Neuron (in vitro differentiated cells): Measurements from ENCODE around the gene KATNIP.

Source experiments
- H2AFZ ChIP-seq: one replicate; pipeline ENCODE4 v1.6.1; 2013; ENCODE audit warnings: low read depth, mild to moderate bottlenecking, inconsistent platforms, low read length, moderate library complexity
- H3K27me3 ChIP-seq: one replicate; pipeline ENCODE4 v1.6.1; 2013; ENCODE audit warnings: low read length; ENCODE audit not compliant: insufficient read depth
- H3K36me3 ChIP-seq: one replicate; pipeline ENCODE4 v1.6.1; 2013; ENCODE audit warnings: low read length; ENCODE audit not compliant: insufficient read depth
- H3K4me1 ChIP-seq: one replicate; pipeline ENCODE4 v1.6.1; 2013; ENCODE audit warnings: low read length; ENCODE audit not compliant: insufficient read depth
- H3K4me3 ChIP-seq: 2 replicates; pipeline ENCODE4 v1.5.1; 2013; ENCODE audit warnings: mild to moderate bottlenecking, low read length, moderate library complexity
- H3K9me3 ChIP-seq: one replicate; pipeline ENCODE4 v1.6.1; 2013; ENCODE audit warnings: low read length

KATNIP gene

DNA sequence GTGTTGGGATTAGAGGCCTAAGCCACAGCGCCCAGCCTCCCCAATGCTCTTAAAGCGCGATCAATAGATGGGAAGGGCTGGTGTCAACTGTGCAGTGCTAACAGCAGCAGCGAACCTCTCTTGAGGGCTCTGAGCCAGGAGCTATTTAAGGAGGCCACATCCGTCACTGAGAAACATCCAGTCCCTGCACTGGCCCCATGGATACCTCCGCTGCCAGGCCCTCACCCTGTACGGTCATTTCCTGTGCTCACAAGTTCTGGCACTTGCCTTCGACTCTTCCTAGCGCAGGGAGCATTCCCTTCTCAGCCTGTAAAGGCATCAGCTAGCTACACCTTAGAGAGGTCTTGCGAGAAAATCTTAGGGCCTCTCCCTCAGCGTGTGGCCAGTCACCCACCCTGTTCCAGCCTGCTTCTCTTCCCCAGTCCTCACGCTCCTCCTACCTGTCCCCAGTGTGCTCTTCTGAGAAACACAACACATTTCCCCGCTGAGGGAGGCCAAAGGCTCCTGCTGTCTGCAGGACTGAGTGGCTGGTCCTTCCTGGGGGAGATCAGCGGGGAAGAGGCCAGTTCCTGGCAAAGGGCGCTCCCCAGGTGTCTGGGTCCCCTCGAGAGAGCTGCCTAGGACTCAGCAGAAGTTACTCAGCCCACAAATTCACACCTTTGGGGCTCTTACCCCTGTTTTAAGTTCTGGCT, 28.8 kb upstream of the KATNIP start:
- Histone ChIP-seq H3K9me3 (peaks cover 8% of the 10 kb centered on the region), H2AFZ (no peak overlapping the region), H3K27me3 (no peaks in the 10 kb centered on the region), H3K36me3 (peaks cover 76% of the 10 kb centered on the region), H3K4me1 (no peaks in the 10 kb centered on the region), H3K4me3 (no peak overlapping the region)

DNA sequence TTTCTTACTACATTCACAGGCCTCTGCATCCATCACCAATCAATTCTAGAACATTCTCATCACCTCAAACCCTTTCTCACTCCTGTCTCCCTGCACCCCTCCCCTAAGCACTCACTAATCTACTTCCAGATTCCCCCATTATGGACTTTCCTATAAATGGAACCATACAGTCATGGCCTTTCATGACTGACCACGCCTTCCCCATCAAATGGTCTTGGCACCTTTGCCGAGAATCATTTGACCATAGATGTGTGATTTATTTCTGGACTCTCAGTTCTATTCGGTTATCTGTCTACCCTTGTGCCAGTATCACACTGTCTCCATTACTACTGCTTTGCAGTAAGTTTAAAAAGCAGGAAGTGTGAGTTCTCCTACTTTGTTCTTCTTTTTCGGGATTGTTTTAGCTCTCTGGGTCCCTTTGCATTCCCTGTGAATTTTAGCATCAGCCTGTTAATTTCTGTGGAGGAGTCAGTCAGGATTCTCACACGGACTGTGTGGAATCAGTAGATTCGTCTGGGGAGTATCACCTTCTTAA, 27.7 kb upstream of the KATNIP start:
- H3K36me3 ChIP-seq, result peaks cover 77% of the 10 kb centered on the region
- H3K27me3 ChIP-seq, result no peaks in the 10 kb centered on the region
- H3K9me3 ChIP-seq, result peaks cover 10% of the 10 kb centered on the region
- H3K4me1 ChIP-seq, result no peaks in the 10 kb centered on the region
- H2AFZ ChIP-seq, result no peak overlapping the region
- H3K4me3 ChIP-seq, result no peak overlapping the region

DNA sequence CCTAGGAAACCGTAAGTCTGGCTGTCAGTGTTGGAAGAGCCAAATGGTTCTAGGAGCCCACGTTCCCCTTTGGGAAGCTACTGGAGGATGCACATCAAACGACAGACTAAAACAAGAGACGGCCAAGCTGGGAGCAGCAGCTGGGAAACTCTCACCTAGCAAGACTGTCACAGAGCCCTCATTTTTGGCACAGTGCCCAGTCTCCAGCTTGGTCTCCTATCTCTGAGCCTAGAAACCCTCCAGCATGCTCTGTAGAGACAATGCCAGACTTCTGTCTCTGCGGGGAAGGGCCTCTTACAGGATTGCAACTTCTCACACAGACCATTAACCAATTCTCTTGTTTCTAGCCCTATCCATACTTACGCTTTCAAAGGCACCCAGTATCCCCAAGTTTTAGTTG, 23.8 kb upstream of the KATNIP start:
- Histone ChIP-seq H2AFZ (no peak overlapping the region), H3K36me3 (peaks cover 87% of the 10 kb centered on the region), H3K4me3 (no peak overlapping the region), H3K4me1 (no peaks in the 10 kb centered on the region), H3K9me3 (peaks cover 14% of the 10 kb centered on the region), H3K27me3 (no peaks in the 10 kb centered on the region)

DNA sequence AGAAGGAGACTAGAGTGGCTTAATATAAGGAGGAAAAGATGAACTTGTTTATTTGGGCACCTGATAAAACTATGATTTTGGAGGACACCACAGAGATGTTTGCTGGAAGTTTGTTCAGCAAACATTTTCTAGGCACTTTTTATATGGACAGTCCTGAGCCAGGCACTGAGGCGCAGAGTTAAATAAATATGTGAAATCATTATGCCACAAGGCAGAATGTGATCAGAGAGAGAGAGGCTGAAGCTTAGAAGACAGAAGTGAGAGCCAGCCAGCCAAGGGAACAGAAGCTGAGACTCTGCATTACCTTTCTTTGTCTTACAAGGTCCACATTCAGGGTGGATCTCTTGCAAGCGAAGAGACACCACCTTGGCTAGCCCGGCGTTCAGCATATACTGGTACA, 21.6 kb upstream of the KATNIP start:
- H3K4me1 ChIP-seq, result no peaks in the 10 kb centered on the region
- peaks cover 14% of the 10 kb centered on the region for H3K9me3 ChIP-seq
- no peak overlapping the region for H2AFZ ChIP-seq
- peaks cover 92% of the 10 kb centered on the region for H3K36me3 ChIP-seq
- H3K27me3 ChIP-seq, result no peaks in the 10 kb centered on the region
- H3K4me3 ChIP-seq, result no peak overlapping the region

DNA sequence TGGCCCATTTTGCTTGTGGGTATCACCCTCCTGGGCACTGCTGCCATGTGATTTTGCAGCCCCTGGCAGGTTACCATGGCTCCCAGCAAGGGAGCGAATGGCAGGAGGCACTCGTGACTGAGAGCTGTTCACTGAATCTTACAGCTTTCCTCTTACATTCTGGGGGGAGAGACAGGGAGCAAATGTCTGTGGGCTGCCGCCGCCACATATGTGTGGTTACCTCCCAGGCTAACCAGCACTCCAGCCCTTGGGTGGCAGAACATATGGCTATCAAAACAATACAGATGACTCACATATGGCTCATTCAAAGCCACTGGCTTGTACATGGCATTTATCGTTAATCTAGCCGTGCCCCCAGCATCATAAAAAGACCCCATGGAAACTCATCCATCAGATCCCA, 20.0 kb upstream of the KATNIP start:
- Histone ChIP-seq H3K36me3 (peaks cover 91% of the 10 kb centered on the region), H2AFZ (no peak overlapping the region), H3K4me1 (no peaks in the 10 kb centered on the region), H3K9me3 (peaks cover 14% of the 10 kb centered on the region), H3K4me3 (no peak overlapping the region), H3K27me3 (no peaks in the 10 kb centered on the region)

DNA sequence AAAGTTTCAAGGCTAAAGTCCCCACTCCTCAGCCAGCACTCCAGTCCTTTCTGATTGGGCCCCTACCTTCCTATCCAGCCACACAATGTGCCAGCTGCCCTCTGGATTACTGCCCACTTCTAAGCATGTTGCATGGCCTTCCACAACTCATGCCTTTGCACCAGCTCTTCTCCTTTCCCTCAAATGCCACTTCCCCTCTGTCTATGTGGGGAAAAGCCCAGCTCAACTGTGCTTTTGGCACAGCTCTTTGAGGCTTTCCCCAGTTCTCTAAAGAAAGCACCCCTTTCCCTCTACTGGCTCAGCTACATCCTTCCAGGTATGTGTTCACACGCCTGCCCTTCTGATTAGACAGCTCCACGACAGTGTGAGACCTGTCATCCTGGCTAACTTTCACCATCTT, 18.8 kb upstream of the KATNIP start:
- Histone ChIP-seq H3K27me3 (no peaks in the 10 kb centered on the region), H2AFZ (no peak overlapping the region), H3K4me3 (no peak overlapping the region), H3K36me3 (peaks cover 89% of the 10 kb centered on the region), H3K9me3 (peaks cover 5% of the 10 kb centered on the region), H3K4me1 (no peaks in the 10 kb centered on the region)

DNA sequence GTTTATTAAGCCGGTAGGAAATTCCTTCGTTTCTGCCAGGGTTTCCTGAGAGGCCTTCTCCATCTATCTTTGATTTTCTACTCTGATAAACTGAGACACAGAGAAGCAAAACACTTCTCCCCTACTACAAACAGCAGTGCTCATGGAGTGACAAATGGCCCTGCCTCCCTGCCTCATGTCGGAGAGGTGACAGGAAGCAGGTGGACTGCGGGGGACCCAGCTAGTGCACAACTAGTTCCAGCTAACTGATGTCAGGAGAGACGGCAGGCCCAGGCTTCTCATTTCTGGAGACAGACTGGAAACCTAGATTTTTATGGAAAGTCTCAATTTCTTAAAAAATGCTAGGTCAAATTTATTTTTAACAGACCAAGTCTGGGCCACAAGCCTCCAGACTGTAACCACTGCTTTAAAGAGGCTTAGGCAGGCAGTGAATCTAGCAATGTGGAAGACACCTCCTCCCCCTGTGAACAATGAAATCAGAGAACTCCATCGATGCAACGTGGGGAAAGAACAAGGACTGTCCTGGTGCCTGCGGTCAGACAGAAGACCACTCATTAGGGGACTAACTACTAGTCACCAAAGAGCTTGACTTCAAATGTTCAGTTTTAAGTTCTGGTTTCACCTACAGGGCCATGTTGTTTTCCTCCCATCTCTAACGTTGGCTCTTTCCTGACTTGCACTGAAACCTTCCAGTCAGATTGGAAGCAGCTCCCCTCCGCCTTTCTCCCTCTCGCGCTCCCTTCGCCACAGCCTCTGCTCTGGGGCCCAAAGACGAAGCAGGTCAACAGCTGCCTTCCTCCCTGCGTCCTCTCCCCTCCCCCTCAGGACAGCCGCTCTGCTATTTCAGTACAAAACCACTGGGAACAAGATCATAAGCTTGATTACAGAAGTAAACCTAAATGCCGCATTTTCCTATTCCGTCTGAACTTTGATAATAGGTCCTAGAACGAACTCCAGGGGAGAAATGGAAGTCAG, 17.8 kb upstream of the KATNIP start:
- Histone ChIP-seq H3K4me1 (no peaks in the 10 kb centered on the region), H2AFZ (no peak overlapping the region), H3K36me3 (peaks cover 89% of the 10 kb centered on the region), H3K27me3 (no peaks in the 10 kb centered on the region), H3K9me3 (peaks cover 3% of the 10 kb centered on the region), H3K4me3 (no peak overlapping the region)

DNA sequence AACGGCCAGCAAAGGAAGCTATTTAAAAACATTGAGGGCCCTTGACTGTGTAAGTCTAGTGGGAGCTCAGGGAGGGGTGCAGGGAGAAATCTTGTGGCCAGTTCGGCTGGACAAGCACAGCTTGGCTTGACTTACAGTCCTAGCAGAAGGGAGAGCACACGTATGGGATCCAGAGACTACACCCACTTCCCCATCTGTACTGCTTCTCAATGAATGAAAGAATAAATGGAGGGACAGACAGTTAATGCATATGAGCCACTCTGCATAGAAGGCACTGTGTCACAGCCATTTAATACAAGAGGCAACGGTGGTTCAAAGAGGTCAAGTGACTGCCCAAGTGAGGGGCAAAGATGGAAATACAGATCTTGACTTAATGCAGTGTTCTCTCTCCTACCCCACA, 15.7 kb upstream of the KATNIP start:
- Histone ChIP-seq H2AFZ (no peak overlapping the region), H3K4me1 (no peaks in the 10 kb centered on the region), H3K27me3 (no peaks in the 10 kb centered on the region), H3K9me3 (no peaks in the 10 kb centered on the region), H3K4me3 (no peak overlapping the region), H3K36me3 (peaks cover 90% of the 10 kb centered on the region)

DNA sequence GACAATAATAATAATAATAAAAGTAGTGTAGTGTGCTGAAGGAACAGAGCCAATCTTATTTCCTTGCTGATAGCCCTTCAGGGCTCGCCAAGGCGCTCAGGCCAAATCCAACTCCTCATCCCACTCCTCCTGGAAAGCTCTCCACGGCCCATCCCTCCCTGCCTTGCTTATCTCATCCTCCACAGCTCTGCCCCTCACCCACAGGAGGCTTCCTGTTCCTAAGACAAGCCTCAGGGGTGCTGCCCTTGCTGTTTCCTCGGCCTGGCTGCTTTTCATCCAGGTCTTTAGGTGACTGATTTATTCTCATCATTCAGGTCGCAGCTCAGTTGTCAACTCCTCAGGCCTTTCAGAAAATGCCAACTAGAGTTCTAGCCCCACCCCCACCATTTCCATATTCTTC, 11.4 kb upstream of the KATNIP start:
- H3K9me3 ChIP-seq, result peaks cover 3% of the 10 kb centered on the region
- no peaks in the 10 kb centered on the region for H3K27me3 ChIP-seq
- no peak overlapping the region for H3K4me3 ChIP-seq
- no peak overlapping the region for H2AFZ ChIP-seq
- no peaks in the 10 kb centered on the region for H3K4me1 ChIP-seq
- peaks cover 84% of the 10 kb centered on the region for H3K36me3 ChIP-seq

DNA sequence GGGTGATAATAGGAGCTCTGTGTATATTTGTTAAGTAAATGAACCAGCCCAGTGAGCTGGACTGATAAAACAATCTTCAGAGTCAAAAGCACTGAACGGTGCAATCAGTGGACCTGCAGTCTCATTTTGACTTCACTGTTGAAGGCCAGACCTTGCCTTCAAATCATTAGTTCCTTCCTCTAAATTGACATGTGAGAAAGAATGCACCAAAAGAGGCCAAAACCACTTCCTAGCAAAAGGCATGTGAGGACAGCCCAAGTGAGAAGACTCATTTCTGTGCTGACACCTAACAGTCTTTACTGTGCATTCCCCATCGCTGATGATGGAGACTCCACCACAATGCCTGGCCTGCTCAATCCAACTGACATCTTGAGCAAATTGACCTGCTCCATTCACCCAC, 10.8 kb upstream of the KATNIP start:
- Histone ChIP-seq H2AFZ (no peak overlapping the region), H3K4me3 (no peak overlapping the region), H3K9me3 (peaks cover 3% of the 10 kb centered on the region), H3K4me1 (no peaks in the 10 kb centered on the region), H3K36me3 (peaks cover 87% of the 10 kb centered on the region), H3K27me3 (no peaks in the 10 kb centered on the region)

DNA sequence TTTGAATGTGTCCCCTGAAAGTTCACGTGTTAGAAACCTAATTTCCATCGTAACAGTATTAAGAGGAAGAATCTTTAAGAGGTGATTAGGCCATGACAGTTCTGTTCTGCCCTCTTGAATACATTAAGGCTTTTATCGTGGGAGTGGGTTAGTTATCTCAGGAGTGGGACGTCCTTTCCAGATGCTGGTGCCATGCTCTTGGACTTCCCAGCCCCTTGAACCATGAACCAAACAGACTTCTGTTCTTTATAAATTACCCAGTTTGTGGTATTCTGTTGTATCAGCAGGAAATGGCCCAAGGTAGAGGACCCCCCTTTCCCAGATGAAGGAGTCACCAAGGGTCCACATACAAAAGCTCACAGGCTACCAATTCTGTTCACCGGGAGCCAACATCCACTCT, 10.3 kb upstream of the KATNIP start:
- Histone ChIP-seq H3K9me3 (peaks cover 3% of the 10 kb centered on the region), H3K4me3 (no peak overlapping the region), H3K36me3 (peaks cover 87% of the 10 kb centered on the region), H3K27me3 (no peaks in the 10 kb centered on the region), H2AFZ (no peak overlapping the region), H3K4me1 (no peaks in the 10 kb centered on the region)

DNA sequence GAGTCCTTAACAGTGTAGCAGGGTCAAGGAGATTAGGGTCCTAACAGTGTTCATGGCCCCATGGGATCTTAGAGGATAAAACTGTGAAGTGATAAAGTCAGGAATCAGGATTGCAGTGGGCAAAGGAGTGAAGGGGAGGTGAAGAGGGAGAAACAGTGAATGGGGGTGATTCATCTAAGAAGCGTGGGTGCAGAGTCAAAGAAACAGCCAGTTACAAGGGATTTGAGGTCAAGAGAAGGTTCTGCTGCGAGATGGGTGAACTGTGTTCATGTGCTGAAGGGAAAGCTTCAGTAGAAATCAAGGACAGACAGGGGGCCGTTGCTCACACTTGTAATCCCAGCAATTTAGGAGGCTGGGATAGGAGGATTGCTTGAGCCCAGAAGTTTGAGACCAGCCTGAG, 6.1 kb upstream of the KATNIP start:
- Histone ChIP-seq H3K4me3 (no peak overlapping the region), H3K4me1 (peaks cover 9% of the 10 kb centered on the region), H3K36me3 (peaks cover 72% of the 10 kb centered on the region), H3K27me3 (no peaks in the 10 kb centered on the region), H3K9me3 (peaks cover 3% of the 10 kb centered on the region), H2AFZ (no peak overlapping the region)

DNA sequence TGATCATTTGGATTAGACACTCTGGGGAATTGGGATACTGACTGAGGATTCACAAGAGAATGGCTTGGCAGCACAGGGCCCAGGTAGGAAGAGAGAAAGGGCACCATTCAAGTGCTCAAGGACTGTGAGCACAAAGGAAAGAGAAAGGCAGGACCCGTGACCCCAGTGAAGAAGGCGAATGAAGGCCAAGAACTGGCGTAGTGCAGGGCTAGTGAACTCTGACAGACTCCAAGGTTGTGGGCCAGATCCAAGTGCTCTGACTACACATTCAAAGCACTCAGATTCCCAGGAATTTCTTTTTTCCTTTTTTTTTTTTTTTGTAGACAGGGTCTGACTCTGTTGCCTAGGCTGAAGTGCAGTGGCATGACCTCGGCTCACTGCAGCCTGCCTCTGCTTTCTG, 5.3 kb upstream of the KATNIP start:
- no peak overlapping the region for H2AFZ ChIP-seq
- peaks cover 3% of the 10 kb centered on the region for H3K9me3 ChIP-seq
- H3K4me1 ChIP-seq, result peaks cover 12% of the 10 kb centered on the region
- no peaks in the 10 kb centered on the region for H3K27me3 ChIP-seq
- H3K36me3 ChIP-seq, result peaks cover 63% of the 10 kb centered on the region
- H3K4me3 ChIP-seq, result no peak overlapping the region
